Measurements from ENCODE around the gene SIRT2.
"Not testable (repeated sequence)": the region's sequence is repeated elsewhere in the genome, so short reads cannot be mapped to it uniquely, and the experiment has no call there.

Gene SIRT2

GRCh38 chr19:38899447-38900201, at the start of gene SIRT2, which contains the start of gene NFKBIB:
SIRT2 (minus strand) TSS chr19:38899618; CDS start chr19:38899521, 97 bp downstream.
NFKBIB (plus strand) TSS chr19:38899969; CDS start chr19:38900033, 64 bp downstream.
- intact Hi-C loops (cut with DNase I), result loop anchor here (1.0 to 2.0 kb wide), 2 partner anchors 31 to 47 kb away; partner anchors contain the start of genes MRPS12 and SARS2
- peak; percentile 99 to 100 (median 100) for DNase-seq

GRCh38 chr19:38946229-38947010, 47.0 kb upstream of the SIRT2 start:
- peak in 1 of 10 donors; percentile 24 for DNase-seq
- intact Hi-C loops (cut with DNase I), result no loop called here

- peak in 1 of 10 donors; percentile 48 for DNase-seq
- intact Hi-C loops (cut with DNase I), result no loop called here
Measured at GRCh38 chr19:38945562-38946228, 46.3 kb upstream of the SIRT2 start.

GRCh38 chr19:38944981-38945506, 45.6 kb upstream of the SIRT2 start:
- peak in 1 of 10 donors; percentile 69 for DNase-seq
- intact Hi-C loops (cut with DNase I), result no loop called here

- peak in 3 of 10 donors; percentile 44 to 67 (median 66) for DNase-seq
- intact Hi-C loops (cut with DNase I), result no loop called here
Measured at GRCh38 chr19:38942471-38943181, 43.2 kb upstream of the SIRT2 start.

- intact Hi-C loops (cut with DNase I), result no loop called here
- peak in 2 of 10 donors; percentile 24 to 49 for DNase-seq
Measured at GRCh38 chr19:38941979-38942378, 42.6 kb upstream of the SIRT2 start.

- intact Hi-C loops (cut with DNase I), result not testable (repeated sequence)
- peak in 1 of 10 donors; percentile 19 for DNase-seq
Measured at GRCh38 chr19:38941466-38941865, 42.0 kb upstream of the SIRT2 start.

- no peak for DNase-seq
- intact Hi-C loops (cut with DNase I), result loop anchor here (10.0 kb wide), 1 partner anchor 535 kb away; the partner anchor contains the start of gene FAM98C
Measured at GRCh38 chr19:38939957-38940356, 40.5 kb upstream of the SIRT2 start.

GRCh38 chr19:38933544-38933943, 34.1 kb upstream of the SIRT2 start:
- no peak for DNase-seq
- intact Hi-C loops (cut with DNase I), result loop anchor here (10.0 kb wide), 1 partner anchor 529 kb away; the partner anchor contains the start of gene FAM98C

GRCh38 chr19:38932425-38933179, 33.2 kb upstream of the SIRT2 start:
- peak in 2 of 10 donors; percentile 62 to 82 for DNase-seq
- intact Hi-C loops (cut with DNase I), result loop anchor here (10.0 kb wide), 1 partner anchor 528 kb away; the partner anchor contains the start of gene FAM98C

- peak in 2 of 10 donors; percentile 27 to 53 for DNase-seq
- intact Hi-C loops (cut with DNase I), result loop anchor here (2.0 to 10.0 kb wide), 3 partner anchors 33 to 527 kb away; partner anchors contain the start of genes FAM98C, NFKBIB and SIRT2
Measured at GRCh38 chr19:38931521-38931793, 32.0 kb upstream of the SIRT2 start.

- peak; percentile 97 to 100 (median 98) for DNase-seq
- intact Hi-C loops (cut with DNase I), result loop anchor here (1.0 to 10.0 kb wide), 5 partner anchors 32 to 526 kb away; partner anchors contain the start of genes FAM98C, HNRNPL, NFKBIB and SIRT2
Measured at GRCh38 chr19:38930776-38931520, 31.5 kb upstream of the SIRT2 start, which contains the start of gene MRPS12. MRPS12 (plus strand) TSS chr19:38930944; CDS start chr19:38931295, 351 bp downstream.

GRCh38 chr19:38929929-38930775, 30.7 kb upstream of the SIRT2 start, which contains the start of gene SARS2:
SARS2 (minus strand) TSS chr19:38930763; CDS start chr19:38930736, 27 bp downstream.
- intact Hi-C loops (cut with DNase I), result loop anchor here (1.0 to 10.0 kb wide), 5 partner anchors 31 to 525 kb away; partner anchors contain the start of genes FAM98C, HNRNPL, NFKBIB and SIRT2
- DNase-seq, result peak; percentile 82 to 99 (median 88)

GRCh38 chr19:38928391-38929001, 29.1 kb upstream of the SIRT2 start:
- intact Hi-C loops (cut with DNase I), result no loop called here
- DNase-seq, result no peak

- DNase-seq, result peak in 2 of 10 donors; percentile 27 to 32
- intact Hi-C loops (cut with DNase I), result no loop called here
Measured at GRCh38 chr19:38924388-38924787, 25.0 kb upstream of the SIRT2 start.

GRCh38 chr19:38922482-38922881, 23.1 kb upstream of the SIRT2 start:
- DNase-seq, result peak in 1 of 10 donors; percentile 22
- intact Hi-C loops (cut with DNase I), result no loop called here

Data from posterior cingulate gyrus (tissue), 11 donors.